WTC11 (cell line): ENCODE measurements around the gene AGAP3. TPM values are rescaled to one million over a fixed set of nuclear protein-coding genes. Genes with fewer than 3 reads are reported as not detected.

ENCODE experiments used
- ATAC-seq: fragments of 200-7000 bp; cut with Tn5 transposase; 2 replicates; pipeline ENCODE4 v1.10.0; 2021; ENCODE audit warnings: mild to moderate bottlenecking, moderate library complexity
- CTCF ChIA-PET: fragments of 300-600 bp; sonication (Branson Sonifier 250); formaldehyde crosslinking; loops from one replicate; lab custom pipeline; 2021; ENCODE audit warnings: antibody characterized with exemption; lab: Charles Lee
- POLR2A ChIA-PET: fragments of 350-600 bp; sonication (Branson Sonifier 250); formaldehyde crosslinking; loops from one replicate; lab custom pipeline; 2021; ENCODE audit warnings: antibody characterized with exemption; lab: Charles Lee
- DNase-seq: peaks from one replicate; pipeline ENCODE4 v3.0.0; 2021; ENCODE audit warnings: low spot score
- H3K27ac Mint-ChIP-seq: 2 replicates; pipeline ENCODE4 v1.8.0; 2021; ENCODE audit warnings: mixed read lengths
- H3K27me3 Mint-ChIP-seq: 2 replicates; pipeline ENCODE4 v1.8.0; 2021; ENCODE audit warnings: low read depth, mild to moderate bottlenecking, moderate library complexity, mixed read lengths
- H3K36me3 Mint-ChIP-seq: 2 replicates; pipeline ENCODE4 v1.8.0; 2021; ENCODE audit warnings: mixed read lengths
- H3K4me1 Mint-ChIP-seq: 2 replicates; pipeline ENCODE4 v1.8.0; 2022; ENCODE audit warnings: mixed read lengths
- H3K4me3 Mint-ChIP-seq: 2 replicates; pipeline ENCODE4 v1.8.0; 2021; ENCODE audit warnings: mild to moderate bottlenecking, moderate library complexity, mixed read lengths
- H3K9me3 Mint-ChIP-seq: 2 replicates; pipeline ENCODE4 v1.8.0; 2021; ENCODE audit warnings: mixed read lengths
- ATF1 ChIP-seq: sonication (generic); formaldehyde crosslinking; IDR thresholded peaks from 2 replicates; pipeline ENCODE4 v1.8.1; 2023; ENCODE audit warnings: mild to moderate bottlenecking, moderate library complexity, missing genetic modification reagents
- CBFB ChIP-seq: sonication (generic); formaldehyde crosslinking; IDR thresholded peaks from 2 replicates; pipeline ENCODE4 v1.8.1; 2022; ENCODE audit warnings: mild to moderate bottlenecking, low read depth, missing genetic modification reagents
- CREM ChIP-seq: sonication (generic); formaldehyde crosslinking; IDR thresholded peaks from 2 replicates; pipeline ENCODE4 v1.8.1; 2022; ENCODE audit warnings: mild to moderate bottlenecking, missing genetic modification reagents, moderate library complexity
- E2F1 ChIP-seq: sonication (generic); formaldehyde crosslinking; IDR thresholded peaks from 2 replicates; pipeline ENCODE4 v1.8.0; 2022; ENCODE audit warnings: mild to moderate bottlenecking, missing genetic modification reagents
- E2F4 ChIP-seq: sonication (generic); formaldehyde crosslinking; IDR thresholded peaks from 2 replicates; pipeline ENCODE4 v1.8.1; 2022; ENCODE audit warnings: low read depth, mild to moderate bottlenecking, moderate library complexity, missing genetic modification reagents, borderline replicate concordance
- EMX1 ChIP-seq: fragments of 250-450 bp; sonication (Bioruptor Pico); IDR thresholded peaks from 2 replicates; pipeline ENCODE4 v1.8.0; 2021; ENCODE audit warnings: mild to moderate bottlenecking
- ETV6 ChIP-seq: sonication (generic); formaldehyde crosslinking; IDR thresholded peaks from 2 replicates; pipeline ENCODE4 v1.8.1; 2022; ENCODE audit warnings: mild to moderate bottlenecking, missing genetic modification reagents
- FOXK1 ChIP-seq: sonication (generic); formaldehyde crosslinking; IDR thresholded peaks from 2 replicates; pipeline ENCODE4 v1.8.0; 2022; ENCODE audit warnings: mild to moderate bottlenecking, moderate library complexity, missing genetic modification reagents
- FOXP1 ChIP-seq: sonication (generic); formaldehyde crosslinking; IDR thresholded peaks from 2 replicates; pipeline ENCODE4 v1.8.0; 2022; ENCODE audit warnings: missing genetic modification reagents, mild to moderate bottlenecking, moderate library complexity, borderline replicate concordance
- GABPB1 ChIP-seq: sonication (generic); formaldehyde crosslinking; IDR thresholded peaks from 2 replicates; pipeline ENCODE4 v1.8.1; 2023; ENCODE audit warnings: mild to moderate bottlenecking, missing genetic modification reagents
- MAX ChIP-seq: sonication (generic); formaldehyde crosslinking; IDR thresholded peaks from 2 replicates; pipeline ENCODE4 v1.8.0; 2022; ENCODE audit warnings: mild to moderate bottlenecking, missing genetic modification reagents
- NFATC4 ChIP-seq: fragments of 250-450 bp; sonication (Bioruptor Pico); IDR thresholded peaks from 2 replicates; pipeline ENCODE4 v1.9.0; 2021; ENCODE audit warnings: mild to moderate bottlenecking
- PRDM15 ChIP-seq: sonication (generic); formaldehyde crosslinking; IDR thresholded peaks from 2 replicates; pipeline ENCODE4 v1.8.0; 2022; ENCODE audit warnings: missing genetic modification reagents
- RELA ChIP-seq: sonication (generic); formaldehyde crosslinking; IDR thresholded peaks from 2 replicates; pipeline ENCODE4 v1.8.1; 2022; ENCODE audit warnings: missing genetic modification reagents, mild to moderate bottlenecking, borderline replicate concordance
- SMAD3 ChIP-seq: sonication (generic); formaldehyde crosslinking; IDR thresholded peaks from 2 replicates; pipeline ENCODE4 v1.8.0; 2022; ENCODE audit warnings: missing genetic modification reagents, mild to moderate bottlenecking, borderline replicate concordance
- STAT6 ChIP-seq: sonication (generic); formaldehyde crosslinking; conservative IDR thresholded peaks from 2 replicates; pipeline ENCODE4 v1.8.1; 2023; ENCODE audit warnings: mild to moderate bottlenecking, low read depth, missing genetic modification reagents, moderate library complexity
- TEAD1 ChIP-seq: sonication (generic); formaldehyde crosslinking; IDR thresholded peaks from 2 replicates; pipeline ENCODE4 v1.8.0; 2022; ENCODE audit warnings: mild to moderate bottlenecking, missing genetic modification reagents
- TP53 ChIP-seq: sonication (generic); formaldehyde crosslinking; IDR thresholded peaks from 2 replicates; pipeline ENCODE4 v1.8.1; 2023; ENCODE audit warnings: mild to moderate bottlenecking, missing genetic modification reagents
- USF1 ChIP-seq: sonication (generic); formaldehyde crosslinking; IDR thresholded peaks from 2 replicates; pipeline ENCODE4 v1.8.0; 2022; ENCODE audit warnings: mild to moderate bottlenecking, missing genetic modification reagents
- ZBTB43 ChIP-seq: sonication (generic); formaldehyde crosslinking; IDR thresholded peaks from 2 replicates; pipeline ENCODE4 v1.8.1; 2023; ENCODE audit warnings: mild to moderate bottlenecking, missing genetic modification reagents
- ZNF138 ChIP-seq: sonication (generic); formaldehyde crosslinking; conservative IDR thresholded peaks from 2 replicates; pipeline ENCODE4 v1.8.1; 2022; ENCODE audit warnings: mild to moderate bottlenecking, moderate library complexity, missing genetic modification reagents
- ZNF263 ChIP-seq: sonication (generic); formaldehyde crosslinking; IDR thresholded peaks from 2 replicates; pipeline ENCODE4 v1.8.1; 2022; ENCODE audit warnings: low read depth, mild to moderate bottlenecking, moderate library complexity, missing genetic modification reagents
- ZNF416 ChIP-seq: fragments of 250-450 bp; sonication (Bioruptor Pico); IDR thresholded peaks from 2 replicates; pipeline ENCODE4 v1.9.0; 2021; ENCODE audit warnings: mild to moderate bottlenecking, inconsistent platforms
- total RNA-seq: library from RNA; stranded (reverse); gene quantifications from 3 replicates; pipeline ENCODE4 v1.2.3, GENCODE V29; 2021

The AGAP3 gene
- total RNA-seq, 1 experiment from 2014 or later, result 163 TPM

GRCh38 chr7:151130741-151131157 is 44.5 kb downstream of the AGAP3 start (continued):
- TF ChIP-seq ZNF263 (CRISPR knock-in tag) (no peak), EMX1 (CRISPR knock-in tag) (no peak), MAX (CRISPR knock-in tag) (no peak), FOXP1 (CRISPR knock-in tag) (no peak), NFATC4 (no peak), ZNF138 (CRISPR knock-in tag) (no peak), CBFB (CRISPR knock-in tag) (no peak), RELA (CRISPR knock-in tag) (no peak), ATF1 (CRISPR knock-in tag) (no peak), CREM (CRISPR knock-in tag) (no peak)
- TF ChIP-seq, all 79 proteins: peak for 0

- H3K36me3 Mint-ChIP-seq, result peaks cover 29% of the 10 kb centered on the region
- ATAC-seq (no peak), DNase-seq (no peak)
- H3K27me3 Mint-ChIP-seq, result no peaks in the 10 kb centered on the region
- CTCF ChIA-PET, result no interaction called here
- H3K27ac Mint-ChIP-seq, result no peak overlapping the region
- H3K9me3 Mint-ChIP-seq, result no peaks in the 10 kb centered on the region
- POLR2A ChIA-PET, result no interaction called here
- TF ChIP-seq ZNF263 (CRISPR knock-in tag), result no peak
- no peak for TF ChIP-seq TP53
- no peak for TF ChIP-seq USF1 (CRISPR knock-in tag)
- no peak for TF ChIP-seq SMAD3 (CRISPR knock-in tag)
- no peak for TF ChIP-seq E2F1 (CRISPR knock-in tag)
- no peak for TF ChIP-seq E2F4
- TF ChIP-seq ETV6 (CRISPR knock-in tag), result no peak
- no peak for TF ChIP-seq ZNF138 (CRISPR knock-in tag)
- TF ChIP-seq TEAD1, result no peak
- H3K4me3 Mint-ChIP-seq, result no peak overlapping the region
- H3K4me1 Mint-ChIP-seq, result 0 out of 2 replicates have a peak, but pooled peaks cover 9% of the 10 kb centered on the region
Measured at GRCh38 chr7:151131224-151131591, 44.9 kb downstream of the AGAP3 start.

GRCh38 chr7:151131592-151132293 is 45.5 kb downstream of the AGAP3 start:
- CTCF ChIA-PET, result no interaction called here
- Mint-ChIP-seq H3K4me3 (no peak overlapping the region), H3K36me3 (peaks cover 31% of the 10 kb centered on the region), H3K4me1 (0 out of 2 replicates have a peak, but pooled peaks cover 9% of the 10 kb centered on the region), H3K27ac (peak overlapping the region; percentile 72; the same call in 1 of the 2 replicates), H3K9me3 (no peaks in the 10 kb centered on the region), H3K27me3 (no peaks in the 10 kb centered on the region)
- DNase-seq (no peak), ATAC-seq (no peak)
- POLR2A ChIA-PET, result no interaction called here
- no peak for TF ChIP-seq ZBTB43 (CRISPR knock-in tag)
- TF ChIP-seq TEAD1, result no peak
- no peak for TF ChIP-seq GABPB1 (CRISPR knock-in tag)
- no peak for TF ChIP-seq PRDM15
- TF ChIP-seq STAT6 (CRISPR knock-in tag), result no peak
- TF ChIP-seq FOXK1 (CRISPR knock-in tag), result no peak
- TF ChIP-seq ZNF416 (CRISPR knock-in tag), result no peak
